ENCODE data around the gene KCNAB1.

The KCNAB1 gene

DNA sequence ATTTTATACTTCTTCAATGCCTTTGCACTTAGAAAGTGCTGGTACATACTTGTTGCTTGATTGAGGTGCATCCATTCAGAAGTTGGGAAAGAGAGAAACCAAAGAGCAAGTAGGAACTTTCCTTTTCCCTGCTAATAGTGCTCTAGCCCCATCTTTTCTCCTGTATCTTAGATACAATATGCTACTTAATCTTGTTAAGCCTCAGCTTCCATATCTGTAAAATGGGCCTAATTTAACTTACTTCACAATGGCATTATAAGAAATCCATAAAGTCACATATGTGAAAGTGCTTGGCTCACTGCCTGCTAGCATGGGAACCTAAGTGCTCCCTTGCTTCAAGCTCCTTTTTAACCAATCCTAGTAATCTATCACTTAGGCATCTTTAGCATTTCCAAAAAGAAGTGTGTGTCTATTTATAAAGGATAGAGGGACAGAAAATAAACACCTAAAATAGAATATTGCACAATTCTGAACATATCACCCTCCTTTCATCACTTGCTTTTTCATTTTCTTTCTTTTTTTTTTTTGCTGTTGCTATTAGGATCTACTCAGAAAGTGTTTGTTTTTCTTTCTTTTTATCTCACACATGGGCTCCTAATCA lies 28.1 kb downstream of the KCNAB1 start:
- ChIA-PET CTCF (interaction anchor here (0.5 to 0.8 kb wide), 2 partner anchors 362 to 409 kb away, joined by 3 to 5 read pairs; no protein-coding TSS in a partner anchor), POLR2A (ENCODE audit: low non-redundant PET) (no interaction called here)
- DNase-seq (ENCODE audit: low spot score): no peak
- no peak overlapping the region for H3K27ac ChIP-seq
- TF ChIP-seq, protein P1, sequence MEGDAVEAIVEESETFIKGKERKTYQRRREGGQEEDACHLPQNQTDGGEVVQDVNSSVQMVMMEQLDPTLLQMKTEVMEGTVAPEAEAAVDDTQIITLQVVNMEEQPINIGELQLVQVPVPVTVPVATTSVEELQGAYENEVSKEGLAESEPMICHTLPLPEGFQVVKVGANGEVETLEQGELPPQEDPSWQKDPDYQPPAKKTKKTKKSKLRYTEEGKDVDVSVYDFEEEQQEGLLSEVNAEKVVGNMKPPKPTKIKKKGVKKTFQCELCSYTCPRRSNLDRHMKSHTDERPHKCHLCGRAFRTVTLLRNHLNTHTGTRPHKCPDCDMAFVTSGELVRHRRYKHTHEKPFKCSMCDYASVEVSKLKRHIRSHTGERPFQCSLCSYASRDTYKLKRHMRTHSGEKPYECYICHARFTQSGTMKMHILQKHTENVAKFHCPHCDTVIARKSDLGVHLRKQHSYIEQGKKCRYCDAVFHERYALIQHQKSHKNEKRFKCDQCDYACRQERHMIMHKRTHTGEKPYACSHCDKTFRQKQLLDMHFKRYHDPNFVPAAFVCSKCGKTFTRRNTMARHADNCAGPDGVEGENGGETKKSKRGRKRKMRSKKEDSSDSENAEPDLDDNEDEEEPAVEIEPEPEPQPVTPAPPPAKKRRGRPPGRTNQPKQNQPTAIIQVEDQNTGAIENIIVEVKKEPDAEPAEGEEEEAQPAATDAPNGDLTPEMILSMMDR (conservative IDR thresholded peaks at IDR 0.05; ENCODE audit: low read depth): no peak

DNA sequence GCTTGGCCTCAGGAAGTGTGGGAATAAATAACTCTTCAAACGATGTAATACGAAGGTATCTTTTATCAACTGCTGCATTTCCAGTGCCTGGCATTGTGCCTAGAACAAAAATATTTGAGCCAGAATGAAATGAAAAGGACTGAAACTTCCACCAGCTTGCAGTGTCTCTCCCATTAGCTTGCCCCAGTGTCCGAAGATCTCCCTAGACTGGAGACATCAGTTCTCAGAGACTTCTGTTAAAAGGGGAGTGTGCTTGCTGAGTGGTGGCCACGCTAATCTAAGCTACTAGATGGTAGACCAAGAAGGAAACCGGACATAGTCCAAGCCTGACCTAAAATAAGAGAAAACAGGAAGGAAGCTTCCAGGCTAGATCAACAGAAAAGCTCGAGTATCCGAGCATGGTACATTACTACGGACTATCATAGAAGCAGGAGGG lies 28.6 kb downstream of the KCNAB1 start:
- TF ChIP-seq, protein P1 (conservative IDR thresholded peaks at IDR 0.05; ENCODE audit: low read depth): no peak
- no peak overlapping the region for H3K27ac ChIP-seq
- CTCF ChIA-PET: interaction anchor here (0.5 to 0.8 kb wide), 2 partner anchors 361 to 408 kb away, joined by 3 to 5 read pairs; no protein-coding TSS in a partner anchor
- no peak for DNase-seq (ENCODE audit: low spot score)
- POLR2A ChIA-PET (ENCODE audit: low non-redundant PET): no interaction called here

DNA sequence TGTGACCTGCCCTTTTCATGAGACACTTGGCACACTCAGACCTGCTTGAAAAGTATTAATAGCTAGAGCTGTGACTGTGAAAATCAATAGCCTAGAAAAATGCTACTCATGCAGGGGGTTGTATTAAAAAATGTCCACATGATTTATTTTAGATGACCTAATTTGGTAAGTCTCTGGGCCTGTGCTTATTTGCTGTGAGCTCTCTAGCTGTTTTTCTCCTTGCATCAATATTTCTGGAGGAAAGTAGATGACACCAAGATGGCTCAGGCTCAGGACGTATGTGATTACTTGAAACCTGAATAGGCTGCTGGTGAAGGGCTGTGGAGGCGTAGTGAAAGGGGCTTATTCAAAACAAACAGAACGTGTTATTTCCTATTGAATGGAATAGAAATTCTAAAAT lies 29.5 kb downstream of the KCNAB1 start:
- no peak for DNase-seq (ENCODE audit: low spot score)
- H3K27ac ChIP-seq: no peak overlapping the region
- POLR2A ChIA-PET (ENCODE audit: low non-redundant PET): no interaction called here
- CTCF ChIA-PET: interaction anchor here (0.6 to 3.3 kb wide), 17 partner anchors 12 to 1799 kb away, joined by 3 to 27 read pairs (median 4); no protein-coding TSS in a partner anchor
- TF ChIP-seq, protein P1 (conservative IDR thresholded peaks at IDR 0.05; ENCODE audit: low read depth): no peak

DNA sequence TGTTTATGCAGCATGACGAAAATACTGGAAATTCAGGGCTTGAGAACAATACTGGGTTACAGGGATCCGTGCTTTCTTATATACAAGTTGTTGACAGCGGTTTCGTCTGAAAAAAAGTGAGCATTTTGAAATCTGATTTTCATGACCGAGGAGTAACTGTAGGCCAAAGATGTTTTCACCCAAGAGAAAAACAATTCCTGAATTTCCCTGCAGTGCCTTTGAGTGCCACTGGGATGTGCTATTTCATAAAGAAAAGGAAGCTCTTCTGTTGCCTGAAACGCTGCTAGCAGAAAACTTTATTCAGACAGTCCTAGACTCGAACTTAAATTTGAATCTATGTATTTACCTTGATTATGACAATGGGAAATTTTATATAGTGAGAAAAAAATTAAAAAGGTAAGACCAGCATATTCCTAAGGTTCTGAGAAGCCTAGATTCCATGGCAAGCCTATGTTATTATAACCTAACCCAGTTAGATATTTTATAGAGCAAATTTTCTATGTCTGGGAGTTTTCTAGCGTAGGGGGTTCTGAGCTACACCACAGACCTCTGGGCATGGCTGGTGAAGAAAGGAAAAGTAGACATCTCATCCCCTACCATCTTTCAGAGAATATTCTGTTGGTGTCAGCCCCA lies 30.2 kb downstream of the KCNAB1 start:
- POLR2A ChIA-PET (ENCODE audit: low non-redundant PET): no interaction called here
- DNase-seq (ENCODE audit: low spot score): peak; percentile 36

DNA sequence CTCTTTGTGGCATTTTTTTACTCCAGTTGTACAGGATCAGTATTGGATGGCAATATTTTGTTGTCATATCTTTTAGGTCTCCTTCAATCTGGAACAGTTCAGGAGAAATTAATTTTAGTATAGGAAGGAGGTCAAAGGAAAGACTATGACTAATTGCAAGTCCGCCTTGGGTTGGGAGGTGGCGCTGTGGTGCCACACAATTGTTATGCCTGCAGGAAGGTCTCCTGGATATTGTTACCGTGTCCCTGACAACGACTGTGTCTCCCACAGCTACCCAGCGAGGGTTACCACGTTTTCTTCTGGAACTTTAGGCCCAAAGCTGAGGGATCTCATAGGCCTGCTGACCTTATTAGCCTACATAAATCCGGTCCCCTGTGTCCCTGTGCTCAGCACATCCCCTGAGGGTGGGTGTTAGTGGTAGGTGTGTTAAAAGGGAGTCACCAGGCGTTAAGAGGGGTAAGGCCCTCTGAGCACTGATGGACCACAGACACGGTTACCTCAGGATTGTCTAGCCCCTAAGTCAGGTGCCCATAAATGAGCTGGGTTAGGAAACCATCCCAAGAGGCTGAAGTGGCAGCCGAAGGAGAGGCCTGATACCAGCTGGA lies 31.5 kb downstream of the KCNAB1 start:
- ChIA-PET POLR2A (ENCODE audit: low non-redundant PET) (no interaction called here), CTCF (interaction anchor here (0.6 to 3.3 kb wide), 10 partner anchors 11 to 392 kb away, joined by 3 to 27 read pairs (median 4); no protein-coding TSS in a partner anchor)
- DNase-seq (ENCODE audit: low spot score): peak; percentile 49
- H3K27ac ChIP-seq: no peak overlapping the region
- TF ChIP-seq, protein P1 (conservative IDR thresholded peaks at IDR 0.05; ENCODE audit: low read depth): peak; percentile 78

More for the DNA sequence above, 30.2 kb downstream of the KCNAB1 start:
- CTCF ChIA-PET: interaction anchor here (0.5 to 3.3 kb wide), 24 partner anchors 9 to 1396 kb away, joined by 3 to 27 read pairs (median 4); no protein-coding TSS in a partner anchor
- no peak overlapping the region for H3K27ac ChIP-seq
- TF ChIP-seq, protein P1 (conservative IDR thresholded peaks at IDR 0.05; ENCODE audit: low read depth): peak; percentile 87

DNA sequence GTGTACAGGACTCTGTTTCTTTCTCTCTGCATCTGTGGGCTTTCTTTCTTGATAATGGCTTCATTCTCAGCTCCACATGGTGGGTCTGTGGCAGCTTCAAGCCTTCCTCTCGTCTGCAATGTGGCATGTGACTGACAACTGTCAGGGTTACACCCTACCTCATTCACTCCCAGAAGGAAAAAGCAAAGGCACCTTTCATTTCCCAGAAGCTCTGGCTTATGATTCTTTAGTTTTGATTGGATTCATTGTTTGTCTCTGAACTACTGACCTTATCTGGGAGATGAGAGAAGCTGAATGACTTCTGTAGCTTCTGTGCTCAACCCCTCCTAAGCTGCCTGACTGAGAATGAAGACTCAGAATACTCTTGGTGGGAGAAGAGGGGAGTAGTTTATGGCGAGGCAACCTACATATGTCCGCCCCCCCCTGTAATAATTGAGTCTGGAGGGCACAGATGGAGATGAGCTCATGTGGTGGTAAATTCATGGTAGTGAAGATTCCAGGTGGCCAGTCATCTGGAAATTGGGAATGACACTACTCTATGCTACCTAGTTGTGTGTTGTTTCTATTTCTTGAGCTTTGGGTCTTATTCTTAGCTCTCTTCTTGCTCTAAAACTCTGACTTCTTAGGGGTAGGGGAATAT lies 38.4 kb downstream of the KCNAB1 start:
- no peak for DNase-seq (ENCODE audit: low spot score)
- H3K27ac ChIP-seq: no peak overlapping the region
- ChIA-PET POLR2A (ENCODE audit: low non-redundant PET) (no interaction called here), CTCF (interaction anchor here (0.5 kb wide), 1 partner anchor 118 kb away, joined by 3 read pairs; no protein-coding TSS in a partner anchor)
- TF ChIP-seq, protein P1 (conservative IDR thresholded peaks at IDR 0.05; ENCODE audit: low read depth): no peak

Measured in RWPE1 (cell line).